KMS-11 (cell line): ENCODE data around the gene CCL24.
"Not testable (repeated sequence)": the region's sequence is repeated elsewhere in the genome, so short reads cannot be mapped to it uniquely, and the experiment has no call there.

Source experiments
- H2AFZ ChIP-seq: fragments of 200-600 bp; sonication (generic); 2 replicates; pipeline ENCODE4 v1.6.1; 2016; ENCODE audit warnings: antibody characterized with exemption, mixed run types, low read depth
- H3K27ac ChIP-seq: fragments of 200-600 bp; sonication (generic); 2 replicates; pipeline ENCODE4 v1.6.1; 2016; ENCODE audit warnings: mild to moderate bottlenecking, mixed run types
- H3K27me3 ChIP-seq: fragments of 200-600 bp; sonication (generic); 2 replicates; pipeline ENCODE4 v1.6.1; 2017; ENCODE audit warnings: mild to moderate bottlenecking, low read depth, mixed run types, moderate library complexity; ENCODE audit not compliant: insufficient read depth
- H3K36me3 ChIP-seq: fragments of 200-600 bp; sonication (generic); 2 replicates; pipeline ENCODE4 v1.6.1; 2017; ENCODE audit warnings: mild to moderate bottlenecking, mixed run types; ENCODE audit not compliant: insufficient read depth
- H3K4me1 ChIP-seq: fragments of 200-600 bp; sonication (generic); 2 replicates; pipeline ENCODE4 v1.6.1; 2016; ENCODE audit warnings: mild to moderate bottlenecking, low read depth, mixed run types; ENCODE audit not compliant: poor library complexity, severe bottlenecking
- H3K4me2 ChIP-seq: fragments of 200-600 bp; sonication (generic); 2 replicates; pipeline ENCODE4 v1.7.0; 2016; ENCODE audit warnings: mild to moderate bottlenecking, mixed run types
- H3K4me3 ChIP-seq: fragments of 200-600 bp; sonication (generic); IDR thresholded peaks from 2 replicates; pipeline ENCODE4 v1.6.1; 2017; ENCODE audit warnings: low read depth, low read length, mixed read lengths; ENCODE audit not compliant: insufficient read depth
- H3K79me2 ChIP-seq: fragments of 200-600 bp; sonication (generic); 2 replicates; pipeline ENCODE4 v1.6.1; 2016; ENCODE audit warnings: low read depth, mixed run types; ENCODE audit not compliant: insufficient read depth
- H3K9ac ChIP-seq: fragments of 200-600 bp; sonication (generic); 2 replicates; pipeline ENCODE4 v1.6.1; 2016; ENCODE audit warnings: mild to moderate bottlenecking, mixed run types
- H4K20me1 ChIP-seq: fragments of 200-600 bp; sonication (generic); 2 replicates; pipeline ENCODE4 v1.6.1; 2016; ENCODE audit warnings: mild to moderate bottlenecking, mixed run types; ENCODE audit not compliant: insufficient read depth
- TF ChIP-seq, protein P1 (sequence below): fragments of 200-600 bp; sonication (generic); conservative IDR thresholded peaks from 2 replicates; pipeline ENCODE4 v1.6.1; 2017; ENCODE audit warnings: low read depth, mild to moderate bottlenecking, antibody characterized with exemption, low read length, moderate library complexity, mixed read lengths

Gene CCL24

DNA sequence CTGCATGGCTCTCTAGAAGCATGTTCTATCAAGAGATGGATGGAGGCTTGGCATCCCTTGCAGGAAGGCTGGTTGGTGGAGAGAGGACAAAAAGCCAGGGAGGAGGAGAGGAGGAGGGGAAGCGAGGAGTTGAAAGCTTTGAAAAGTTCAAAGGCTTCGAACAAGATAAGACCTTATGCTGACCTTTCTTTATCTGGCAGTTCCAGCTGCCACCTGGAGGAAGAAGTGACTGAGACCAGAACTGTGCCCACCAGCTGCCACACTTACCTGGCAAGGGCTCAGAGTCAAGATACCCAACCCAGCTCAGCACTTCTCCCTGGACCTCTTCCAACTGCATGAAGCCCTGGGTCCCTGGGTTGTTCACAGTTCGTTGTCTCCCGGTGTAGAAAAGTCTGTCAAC lies 14.8 kb downstream of the CCL24 start:
- Histone ChIP-seq H3K9ac (no peak overlapping the region), H2AFZ (no peak overlapping the region), H3K79me2 (no peaks in the 10 kb centered on the region), H3K4me1 (no peaks in the 10 kb centered on the region), H3K27me3 (no peaks in the 10 kb centered on the region), H3K4me2 (no peak overlapping the region), H3K4me3 (no peak overlapping the region), H3K36me3 (no peaks in the 10 kb centered on the region), H4K20me1 (no peaks in the 10 kb centered on the region), H3K27ac (no peak overlapping the region)
- TF ChIP-seq, protein P1, sequence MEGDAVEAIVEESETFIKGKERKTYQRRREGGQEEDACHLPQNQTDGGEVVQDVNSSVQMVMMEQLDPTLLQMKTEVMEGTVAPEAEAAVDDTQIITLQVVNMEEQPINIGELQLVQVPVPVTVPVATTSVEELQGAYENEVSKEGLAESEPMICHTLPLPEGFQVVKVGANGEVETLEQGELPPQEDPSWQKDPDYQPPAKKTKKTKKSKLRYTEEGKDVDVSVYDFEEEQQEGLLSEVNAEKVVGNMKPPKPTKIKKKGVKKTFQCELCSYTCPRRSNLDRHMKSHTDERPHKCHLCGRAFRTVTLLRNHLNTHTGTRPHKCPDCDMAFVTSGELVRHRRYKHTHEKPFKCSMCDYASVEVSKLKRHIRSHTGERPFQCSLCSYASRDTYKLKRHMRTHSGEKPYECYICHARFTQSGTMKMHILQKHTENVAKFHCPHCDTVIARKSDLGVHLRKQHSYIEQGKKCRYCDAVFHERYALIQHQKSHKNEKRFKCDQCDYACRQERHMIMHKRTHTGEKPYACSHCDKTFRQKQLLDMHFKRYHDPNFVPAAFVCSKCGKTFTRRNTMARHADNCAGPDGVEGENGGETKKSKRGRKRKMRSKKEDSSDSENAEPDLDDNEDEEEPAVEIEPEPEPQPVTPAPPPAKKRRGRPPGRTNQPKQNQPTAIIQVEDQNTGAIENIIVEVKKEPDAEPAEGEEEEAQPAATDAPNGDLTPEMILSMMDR: no peak

DNA sequence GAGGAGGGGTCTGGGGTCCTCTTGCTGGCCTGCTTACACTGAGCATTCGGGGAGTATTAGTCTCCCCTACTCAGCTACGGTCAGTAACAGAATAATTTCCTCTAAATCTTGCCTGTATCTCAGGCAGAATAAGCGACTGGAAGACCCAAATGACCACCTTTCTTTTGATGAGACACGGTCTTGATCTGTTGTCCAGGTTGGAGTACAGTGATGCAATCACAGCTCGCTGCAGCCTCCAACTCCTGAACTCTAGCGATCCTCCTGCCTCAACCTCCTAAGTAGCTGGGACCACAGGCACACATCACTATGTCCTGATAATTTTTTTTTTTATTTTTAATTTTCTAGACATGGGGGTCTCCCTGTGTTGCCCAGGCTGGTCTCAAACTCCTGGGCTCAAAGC lies 17.2 kb downstream of the CCL24 start:
- Histone ChIP-seq H3K27ac (no peak overlapping the region), H3K4me1 (no peaks in the 10 kb centered on the region)
- TF ChIP-seq, protein P1: no peak

DNA sequence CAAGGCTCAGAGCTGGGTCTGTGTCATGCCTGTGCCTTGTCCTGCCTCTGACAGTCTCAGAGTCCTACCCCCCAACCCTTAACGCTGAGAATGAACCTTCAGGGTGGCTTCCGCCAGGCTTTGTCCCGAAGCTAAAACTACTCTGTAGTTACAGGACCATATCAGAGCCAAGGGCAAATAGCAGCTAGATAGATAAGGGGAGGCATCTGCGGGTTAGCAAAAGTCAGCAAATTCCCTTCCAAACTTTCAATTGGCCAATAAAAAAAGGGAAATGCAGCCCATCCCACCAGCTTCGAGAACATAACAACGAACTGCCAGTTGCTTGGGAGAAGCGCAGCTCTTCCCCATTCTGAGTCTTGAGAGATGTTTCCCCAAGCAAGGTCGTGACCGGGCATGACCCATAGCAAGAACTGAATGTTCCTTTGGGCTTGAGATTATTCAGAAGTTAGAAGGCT lies 17.7 kb downstream of the CCL24 start:
- no peak overlapping the region for H3K27ac ChIP-seq
- H3K79me2 ChIP-seq: no peaks in the 10 kb centered on the region
- H3K36me3 ChIP-seq: no peaks in the 10 kb centered on the region
- no peaks in the 10 kb centered on the region for H4K20me1 ChIP-seq
- H3K4me3 ChIP-seq: no peak overlapping the region
- no peak overlapping the region for H3K4me2 ChIP-seq
- no peak overlapping the region for H3K9ac ChIP-seq
- no peaks in the 10 kb centered on the region for H3K4me1 ChIP-seq
- no peak overlapping the region for H2AFZ ChIP-seq
- TF ChIP-seq, protein P1: no peak
- H3K27me3 ChIP-seq: no peaks in the 10 kb centered on the region

More for the DNA sequence above, 17.2 kb downstream of the CCL24 start:
- Histone ChIP-seq H2AFZ (no peak overlapping the region), H3K9ac (no peak overlapping the region), H3K79me2 (no peaks in the 10 kb centered on the region), H3K4me2 (no peak overlapping the region), H4K20me1 (no peaks in the 10 kb centered on the region), H3K27me3 (no peaks in the 10 kb centered on the region), H3K36me3 (no peaks in the 10 kb centered on the region), H3K4me3 (no peak overlapping the region)

DNA sequence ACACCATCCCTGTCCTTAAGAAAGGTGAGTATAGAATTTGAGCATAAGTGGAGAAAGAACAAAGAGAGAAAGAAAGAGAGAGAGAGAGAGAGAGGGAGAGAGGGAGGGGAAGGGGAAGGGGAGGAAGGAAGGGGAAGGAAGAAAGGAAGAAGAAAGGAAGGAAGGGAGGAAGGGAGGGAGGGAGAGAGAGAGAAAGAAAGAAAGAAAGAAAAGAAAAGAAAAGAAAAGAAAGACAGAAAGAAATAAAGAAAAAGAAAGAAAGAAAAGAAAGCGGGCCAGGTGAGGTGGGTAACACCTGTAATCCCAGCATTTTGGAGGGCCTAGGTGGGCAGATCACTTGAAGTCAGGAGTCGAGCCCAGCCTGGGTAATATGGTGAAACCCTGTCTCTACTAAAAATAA lies 19.9 kb downstream of the CCL24 start:
- H3K79me2 ChIP-seq: no peaks in the 10 kb centered on the region
- no peaks in the 10 kb centered on the region for H3K4me1 ChIP-seq
- no peak overlapping the region for H2AFZ ChIP-seq
- no peaks in the 10 kb centered on the region for H3K27me3 ChIP-seq
- H4K20me1 ChIP-seq: no peaks in the 10 kb centered on the region
- H3K4me2 ChIP-seq: no peak overlapping the region
- TF ChIP-seq, protein P1: no peak
- H3K27ac ChIP-seq: no peak overlapping the region
- H3K9ac ChIP-seq: no peak overlapping the region
- H3K36me3 ChIP-seq: no peaks in the 10 kb centered on the region
- no peak overlapping the region for H3K4me3 ChIP-seq

DNA sequence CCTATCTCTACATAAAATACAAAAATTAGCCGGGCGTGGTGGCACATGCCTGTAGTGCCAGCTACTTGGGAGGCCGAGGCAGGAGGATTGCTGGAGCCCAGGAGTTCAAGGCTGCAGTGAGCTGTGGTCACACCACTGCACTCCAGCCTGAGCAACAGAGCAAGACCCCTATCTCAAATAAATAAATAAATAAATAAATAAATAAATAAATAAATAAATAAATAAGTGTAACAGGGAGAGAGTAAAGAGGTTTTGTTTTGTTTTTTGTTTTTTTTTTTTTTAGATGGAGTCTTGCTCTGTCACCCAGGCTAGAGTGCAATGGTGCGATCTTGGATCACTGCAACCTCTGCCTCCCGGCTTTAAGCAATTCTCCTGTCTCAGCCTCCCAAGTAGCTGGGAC lies 21.0 kb downstream of the CCL24 start:
- H3K4me2 ChIP-seq, H4K20me1 ChIP-seq, H3K36me3 ChIP-seq, H3K27ac ChIP-seq, H3K9ac ChIP-seq, H3K4me1 ChIP-seq, H3K27me3 ChIP-seq, H3K79me2 ChIP-seq, H2AFZ ChIP-seq, H3K4me3 ChIP-seq: not testable (repeated sequence)
